ENCODE results near the gene DPH3.

DPH3 gene

GRCh38 chr3:16233806-16234205, 30.9 kb downstream of the DPH3 start:
- DNase-seq (ENCODE audit: low read depth in 2 of 2): no peak

GRCh38 chr3:16231983-16232382, 32.8 kb downstream of the DPH3 start:
- no peak for DNase-seq (ENCODE audit: low read depth in 2 of 2)

GRCh38 chr3:16229681-16230080, 35.1 kb downstream of the DPH3 start:
- no peak for DNase-seq (ENCODE audit: low read depth in 2 of 2)

- DNase-seq (ENCODE audit: low read depth in 2 of 2): no peak
These were observed 37.2 kb downstream of the DPH3 start for GRCh38 chr3:16227566-16227965.

GRCh38 chr3:16224325-16224724, 40.4 kb downstream of the DPH3 start:
- DNase-seq (ENCODE audit: low read depth in 2 of 2): no peak

GRCh38 chr3:16222547-16222946, 42.2 kb downstream of the DPH3 start:
- DNase-seq (ENCODE audit: low read depth in 2 of 2): no peak

- no peak for DNase-seq (ENCODE audit: low read depth in 2 of 2)
These were observed 42.8 kb downstream of the DPH3 start for GRCh38 chr3:16221990-16222389.

GRCh38 chr3:16219777-16220176, 45.0 kb downstream of the DPH3 start:
- DNase-seq (ENCODE audit: low read depth in 2 of 2): no peak

GRCh38 chr3:16216373-16216935, 48.3 kb downstream of the DPH3 start:
- no peak for DNase-seq (ENCODE audit: low read depth in 2 of 2)

- DNase-seq (ENCODE audit: low read depth in 2 of 2): no peak
These were observed 50.4 kb downstream of the DPH3 start for GRCh38 chr3:16214366-16214765.

GRCh38 chr3:16211176-16211904, 53.4 kb downstream of the DPH3 start:
- DNase-seq (ENCODE audit: low read depth in 2 of 2): no peak
